GM12878 (cell line): Measurements from ENCODE around the gene BCL2L14. TPM values are rescaled to one million over a fixed set of nuclear protein-coding genes. Genes with fewer than 3 reads are reported as not detected.

ENCODE experiments used
- ATAC-seq: fragments of 200-7000 bp; cut with Tn5 transposase; 3 replicates; pipeline ENCODE4 v1.9.1; 2020; ENCODE audit warnings: mild to moderate bottlenecking, moderate library complexity
- BruUV-seq: library from RNA; stranded (reverse); fragments of 400-500 nt; replicated peaks from 2 replicates; lab custom pipeline; 2021; lab: Mats Ljungman, UMichigan
- CTCF ChIA-PET: fragments of 300-600 bp; sonication (Branson Sonifier 250); formaldehyde crosslinking; extraction: SDS; loops from one replicate; lab custom pipeline; 2021; ENCODE audit warnings: inconsistent platforms; lab: Yijun Ruan, JAX
- POLR2A ChIA-PET: fragments of 350-600 bp; formaldehyde crosslinking; extraction: SDS; loops from one replicate; lab custom pipeline; 2021; ENCODE audit warnings: inconsistent platforms; lab: Charles Lee
- RAD21 ChIA-PET: fragments of 300-600 bp; sonication (Branson Sonifier 250); formaldehyde crosslinking; loops from one replicate; lab custom pipeline; 2023; ENCODE audit warnings: antibody characterized with exemption; ENCODE audit not compliant: unreplicated experiment; lab: Charles Lee
- SMC1A ChIA-PET: fragments of 300-600 bp; sonication (Branson Sonifier 250); formaldehyde crosslinking; loops from one replicate; lab custom pipeline; 2023; ENCODE audit not compliant: unreplicated experiment, uncharacterized antibody; lab: Charles Lee
- DNase-seq: peaks from one replicate; pipeline ENCODE4 v3.0.0-alpha.2; 2011; ENCODE audit warnings: low read depth, low spot score
- FAIRE-seq: peaks from 3 replicates; lab custom pipeline; 2011; peaks lifted over from hg19 to GRCh38; lab: Jason Lieb, UNC
- H2AFZ ChIP-seq: 2 replicates; pipeline ENCODE4 v1.6.0; 2011; ENCODE audit warnings: low read depth, low read length, control low read depth; ENCODE audit not compliant: control insufficient read depth
- H3K27ac ChIP-seq: 2 replicates; pipeline ENCODE4 v1.5.1; 2011; ENCODE audit warnings: control low read depth; ENCODE audit not compliant: control insufficient read depth, insufficient read depth
- H3K27me3 ChIP-seq, 2 experiments: replicated peaks in 1 of 2; 2 replicates each; pipeline versions ENCODE4 v1.6.0 to v1.6.1; 2011; ENCODE audit warnings: low read length in 1 of 2; ENCODE audit not compliant: control insufficient read depth in 2 of 2, insufficient read depth in 2 of 2
- H3K36me3 ChIP-seq, 2 experiments: 2 replicates each; pipeline ENCODE4 v1.5.1; 2011; ENCODE audit warnings: low read length in 1 of 2; ENCODE audit not compliant: control insufficient read depth in 2 of 2, insufficient read depth in 2 of 2
- H3K4me1 ChIP-seq: 2 replicates; pipeline ENCODE4 v1.6.1; 2011; ENCODE audit warnings: mild to moderate bottlenecking, low read length, moderate library complexity, mixed read lengths; ENCODE audit not compliant: control insufficient read depth, insufficient read depth
- H3K4me2 ChIP-seq: 2 replicates; pipeline ENCODE4 v1.6.0; 2011; ENCODE audit warnings: control low read depth; ENCODE audit not compliant: control insufficient read depth, insufficient read depth
- H3K4me3 ChIP-seq: fragments of 200-600 bp; sonication (generic); 2 replicates; pipeline ENCODE4 v1.5.1; 2016
- H3K79me2 ChIP-seq: 2 replicates; pipeline ENCODE4 v1.6.0; 2011; ENCODE audit warnings: low read length; ENCODE audit not compliant: control insufficient read depth, insufficient read depth
- H3K9ac ChIP-seq: 2 replicates; pipeline ENCODE4 v1.8.0; 2011; ENCODE audit warnings: low read length, control low read depth, mixed read lengths; ENCODE audit not compliant: control insufficient read depth, insufficient read depth
- H3K9me3 ChIP-seq: replicated peaks from 3 replicates; pipeline ENCODE4 v1.5.1; 2011; ENCODE audit warnings: mild to moderate bottlenecking, low read length; ENCODE audit not compliant: control insufficient read depth, insufficient read depth
- H4K20me1 ChIP-seq: 2 replicates; pipeline ENCODE4 v1.6.0; 2011; ENCODE audit not compliant: control insufficient read depth, insufficient read depth
- ATF2 ChIP-seq: IDR thresholded peaks from 2 replicates; pipeline ENCODE4 v1.6.1; 2012; ENCODE audit warnings: low read length, inconsistent platforms
- CBX5 ChIP-seq: sonication (generic); IDR thresholded peaks from 2 replicates; pipeline ENCODE4 v1.6.1; 2016; ENCODE audit warnings: low read depth, moderate library complexity, mild to moderate bottlenecking, inconsistent platforms
- CHD2 ChIP-seq: IDR thresholded peaks from 2 replicates; pipeline ENCODE4 v1.6.1; 2011; ENCODE audit warnings: low read depth, low read length, improper control_type of control experiment, borderline replicate concordance
- E2F4 ChIP-seq: IDR thresholded peaks from 2 replicates; pipeline ENCODE4 v1.6.1; 2012; ENCODE audit warnings: low read depth, low read length, improper control_type of control experiment
- EZH2 ChIP-seq: IDR thresholded peaks from 2 replicates; pipeline ENCODE4 v1.6.1; 2012; ENCODE audit warnings: low read depth, mild to moderate bottlenecking, control low read depth, inconsistent platforms, low read length, borderline replicate concordance; ENCODE audit not compliant: control insufficient read depth
- MYC ChIP-seq: IDR thresholded peaks from 2 replicates; pipeline ENCODE4 v1.6.1; 2011; ENCODE audit warnings: mild to moderate bottlenecking, low read length, moderate library complexity, inconsistent platforms; ENCODE audit not compliant: insufficient read depth, insufficient replicate concordance, insufficient read length, severe bottlenecking
- PKNOX1 ChIP-seq: fragments of 450-650 bp; IDR thresholded peaks from 2 replicates; pipeline ENCODE4 v1.6.1; 2016; ENCODE audit warnings: mild to moderate bottlenecking
- PRDM15 ChIP-seq: fragments of 450-650 bp; formaldehyde crosslinking; IDR thresholded peaks from 2 replicates; pipeline ENCODE4 v1.4.0; 2020; ENCODE audit warnings: mild to moderate bottlenecking, moderate library complexity
- SIN3A ChIP-seq: IDR thresholded peaks from 2 replicates; pipeline ENCODE4 v1.6.1; 2012; ENCODE audit warnings: low read depth, low read length, improper control_type of control experiment
- ZBTB11 ChIP-seq: fragments of 450-650 bp; formaldehyde crosslinking; IDR thresholded peaks from 2 replicates; pipeline ENCODE4 v1.5.0; 2022; ENCODE audit warnings: mild to moderate bottlenecking, missing genetic modification characterization
- WGBS: methylation state at CpG from one replicate; pipeline ENCODE4 v1.1.6; 2016; ENCODE audit warnings: low lambda C conversion rate; ENCODE audit not compliant: insufficient replicate concordance, insufficient coverage; ENCODE audit errors: missing lambda C conversion rate; 5-methylcytosine and 5-hydroxymethylcytosine counted together
- in situ Hi-C: fragments of 300-500 bp; cut with MboI; formaldehyde crosslinking; loops from 9 replicates; pipeline ENCODE4 v1.14.3; 2018; ENCODE audit warnings: mixed read lengths
- intact Hi-C: fragments of 100-400 bp; cut with micrococcal nuclease; formaldehyde crosslinking; loops from one replicate; pipeline ENCODE4 v1.14.2; 2022; ENCODE audit not compliant: unreplicated experiment
- polyA plus RNA-seq, 11 experiments: library from polyadenylated mRNA; depleted of rRNA in 4 of 11; unstranded in 6 of 11; stranded (reverse) in 5 of 11; fragments of >200 nt; fragmentation: Nextera tagmentation in 4 of 11; fragmentation: Illumina TruSeq in 1 of 11; extraction: Ambion mirVana in 4 of 11; extraction: Trizol in 1 of 11; gene quantifications; 1 replicate in 1 of 11; 2 replicates in 10 of 11; pipeline versions ENCODE4 v1.2.1 to v1.2.3, GENCODE V29; 2011 to 2016; ENCODE audit warnings: inconsistent platforms in 2 of 11, missing spikeins in 2 of 11, low read depth in 1 of 11
- total RNA-seq, 4 experiments: library from RNA; depleted of rRNA in 3 of 4; stranded (reverse); fragments of >200 nt in 3 of 4; fragmentation: Illumina TruSeq in 1 of 4; extraction: Trizol in 1 of 4; gene quantifications; 2 replicates each; pipeline versions ENCODE4 v1.2.1 to v1.2.3, GENCODE V29; 2013 to 2021

Gene BCL2L14
- total and polyA plus RNA-seq, 10 of the 15 experiments (the other 5 are each of a cell fraction or from before 2014, with no cell fraction given), result 0.59 to 2.5 (median 0.90) TPM

- Histone ChIP-seq H3K4me2 (no peak overlapping the region), H2AFZ (no peak overlapping the region), H3K4me1 (no peaks in the 10 kb centered on the region), H3K9me3 (no peaks in the 10 kb centered on the region; the same call in 2 of the 3 replicates), H4K20me1 (no peaks in the 10 kb centered on the region), H3K79me2 (no peaks in the 10 kb centered on the region), H3K27ac (no peak overlapping the region), H3K4me3 (no peak overlapping the region), H3K9ac (no peak overlapping the region), H3K27me3 (no peaks in the 10 kb centered on the region), H3K36me3 (no peaks in the 10 kb centered on the region; a peak in 1 of 4 replicates)
- intact Hi-C loops (no loop called here), in situ Hi-C loops (no loop called here)
- CTCF ChIA-PET, result interaction anchor here (0.6 to 0.7 kb wide), 2 partner anchors 75 to 180 kb away, joined by 3 read pairs; no protein-coding TSS in a partner anchor
- RAD21 ChIA-PET, result no interaction called here
- SMC1A ChIA-PET, result interaction anchor here (0.7 to 1.2 kb wide), 2 partner anchors 12 to 1924 kb away, joined by 3 read pairs; no protein-coding TSS in a partner anchor
- POLR2A ChIA-PET, result no interaction called here
- BruUV-seq, result no TSS peak
- DNase-seq, result no peak
- no peak for FAIRE-seq
- WGBS, result 85% methylated on average over 6 of the region's 6 CpGs
- ATAC-seq, result no peak
- TF ChIP-seq CHD2 (no peak), MYC (no peak), PRDM15 (no peak), ATF2 (no peak), E2F4 (no peak), CBX5 (no peak), EZH2 (no peak), PKNOX1 (no peak), ZBTB11 (no peak), SIN3A (no peak)
Observed at GRCh38 chr12:12147111-12147510, 76.4 kb downstream of the BCL2L14 start.
